GM21786 (cell line): ENCODE results near the gene C4orf33.
"Not testable (repeated sequence)": the region's sequence is repeated elsewhere in the genome, so short reads cannot be mapped to it uniquely, and the experiment has no call there.

Experiments used
- ATAC-seq: cut with Tn5 transposase; IDR thresholded peaks from one replicate; pipeline ENCODE4 v1.9.1; 2021; ENCODE audit not compliant: unreplicated experiment

Gene C4orf33, protein sequence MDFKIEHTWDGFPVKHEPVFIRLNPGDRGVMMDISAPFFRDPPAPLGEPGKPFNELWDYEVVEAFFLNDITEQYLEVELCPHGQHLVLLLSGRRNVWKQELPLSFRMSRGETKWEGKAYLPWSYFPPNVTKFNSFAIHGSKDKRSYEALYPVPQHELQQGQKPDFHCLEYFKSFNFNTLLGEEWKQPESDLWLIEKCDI

DNA sequence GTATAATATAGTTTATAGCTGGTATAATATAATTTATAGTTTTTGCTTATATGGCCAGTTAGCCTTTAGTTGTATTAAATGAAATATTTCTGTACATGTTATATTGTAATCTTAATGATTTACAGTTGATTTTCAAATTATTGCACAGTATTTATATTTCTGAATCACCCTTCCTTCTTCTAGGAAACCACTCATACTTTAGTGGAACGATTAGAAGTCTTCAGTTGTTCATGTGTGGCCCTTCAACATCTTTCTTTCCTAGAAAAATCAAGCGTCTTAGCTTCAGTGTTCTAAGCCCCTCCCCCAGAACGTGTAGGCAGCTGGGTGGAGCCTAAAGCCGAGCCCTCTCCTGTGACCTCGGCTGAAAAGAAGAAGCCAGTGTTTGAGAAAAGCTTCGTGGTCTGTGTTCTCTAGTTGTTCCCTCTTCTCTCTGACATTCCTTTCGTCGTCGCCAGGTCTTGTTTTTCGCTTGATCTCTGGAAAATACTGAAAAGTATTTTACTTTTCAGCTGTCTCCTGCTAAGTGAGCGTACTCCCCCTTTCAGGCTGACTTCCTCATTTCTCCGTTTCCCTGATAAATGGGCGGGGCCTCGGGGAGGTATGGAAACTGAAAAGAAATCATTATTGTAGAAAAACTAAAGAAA, at the start of gene C4orf33:
TSS of gene C4orf33 (plus strand) at position 342 of the 644 bp plus-strand sequence. CDS start 6,459 bp downstream, outside the sequence.
- peak; percentile 44 for ATAC-seq

DNA sequence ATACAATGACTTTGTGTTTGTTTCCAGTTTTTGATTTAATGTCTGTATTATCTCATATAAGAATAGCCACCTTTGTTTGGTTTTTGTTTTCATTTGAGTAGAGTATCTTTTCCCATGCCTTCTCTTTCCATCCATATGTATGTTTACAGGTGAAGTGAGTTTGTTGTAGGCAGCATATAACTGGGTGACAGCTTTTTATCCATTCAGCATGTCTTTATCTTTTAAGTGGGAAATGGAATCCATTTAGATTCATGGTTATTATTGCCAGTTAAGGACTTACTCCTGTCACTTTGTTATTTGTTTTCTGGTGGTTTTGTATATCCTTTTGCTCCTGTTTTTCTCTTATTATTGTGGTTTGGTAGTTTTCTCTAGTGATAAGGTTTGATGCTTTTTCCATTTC, 36.9 kb upstream of the C4orf33 start:
- no peak for ATAC-seq

DNA sequence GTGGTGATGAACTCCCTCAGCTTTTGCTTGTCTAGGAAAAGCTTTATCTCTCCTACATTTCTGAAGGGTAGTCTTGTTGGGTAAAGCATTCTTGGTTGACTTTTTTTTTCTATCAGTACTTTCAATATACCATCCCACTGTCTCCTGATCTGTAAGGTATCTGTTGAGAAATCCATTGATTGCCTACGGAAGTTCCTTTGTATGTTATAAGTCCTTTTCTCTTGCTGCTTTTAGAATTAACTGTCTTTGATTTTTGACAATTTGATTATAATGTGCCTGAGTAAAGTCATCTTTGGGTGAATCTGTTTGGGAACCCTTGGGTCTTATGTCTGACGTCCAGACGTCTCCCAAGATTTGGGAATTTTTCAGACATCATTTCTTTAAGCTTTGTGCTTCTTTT, 33.4 kb upstream of the C4orf33 start:
- no peak for ATAC-seq

DNA sequence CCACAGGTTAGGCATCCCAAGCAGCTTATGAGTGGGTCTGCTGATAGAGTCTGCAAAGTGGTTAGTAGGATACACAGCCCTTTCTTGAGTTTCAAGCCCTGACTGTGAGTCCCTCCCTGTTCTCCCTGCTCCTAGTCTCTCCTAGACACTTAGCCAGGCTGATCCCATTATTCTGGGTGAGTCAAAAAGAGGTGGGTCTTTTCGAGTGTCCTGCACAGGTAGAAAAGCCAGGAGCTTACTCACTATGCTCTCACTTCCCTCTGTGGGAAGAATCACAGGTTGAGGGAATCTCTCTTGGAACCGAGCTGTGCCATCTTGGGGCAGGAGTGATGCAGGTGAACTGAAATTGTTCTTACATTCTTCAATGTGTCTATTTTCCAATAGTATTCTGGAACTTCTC, 32.3 kb upstream of the C4orf33 start:
- ATAC-seq = no peak

DNA sequence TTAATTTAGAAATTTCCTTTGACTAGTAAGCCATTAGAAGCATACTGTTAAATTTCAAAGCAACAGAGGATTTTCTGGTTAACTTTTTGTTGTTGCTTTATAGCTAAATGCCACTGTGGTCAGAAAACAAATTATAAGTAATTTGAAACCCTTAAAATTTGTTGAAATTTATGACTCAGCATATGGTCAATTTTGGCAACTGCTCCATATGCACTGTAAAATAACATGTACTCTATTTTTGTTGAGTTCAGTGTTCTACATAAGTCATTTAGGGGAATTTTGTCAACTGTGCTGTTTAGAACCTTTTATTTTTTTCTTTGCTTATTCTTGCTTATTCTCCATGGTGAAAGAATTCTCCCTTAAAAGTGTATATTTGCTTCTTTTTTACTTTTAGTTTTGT, 31.2 kb upstream of the C4orf33 start:
- no peak for ATAC-seq

DNA sequence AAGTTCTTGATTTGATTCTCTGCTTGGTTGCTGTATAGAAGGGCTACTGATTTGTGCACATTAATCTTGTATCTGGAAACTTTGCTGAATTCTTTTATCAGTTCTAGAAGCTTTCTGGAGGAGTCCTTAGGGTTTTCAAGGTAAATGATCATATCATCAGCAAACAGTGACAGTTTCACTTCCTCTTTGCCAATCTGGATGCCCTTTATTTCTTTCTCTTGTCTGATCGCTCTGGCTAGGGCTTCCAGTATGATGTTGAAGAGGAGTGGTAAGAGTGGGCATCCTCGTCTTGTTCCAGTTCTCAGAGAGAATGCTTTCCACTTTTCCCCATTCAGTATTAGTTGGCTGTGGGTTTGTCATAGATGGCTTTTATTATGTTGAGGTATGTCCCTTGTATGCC, 26.4 kb upstream of the C4orf33 start:
- ATAC-seq = not testable (repeated sequence)

DNA sequence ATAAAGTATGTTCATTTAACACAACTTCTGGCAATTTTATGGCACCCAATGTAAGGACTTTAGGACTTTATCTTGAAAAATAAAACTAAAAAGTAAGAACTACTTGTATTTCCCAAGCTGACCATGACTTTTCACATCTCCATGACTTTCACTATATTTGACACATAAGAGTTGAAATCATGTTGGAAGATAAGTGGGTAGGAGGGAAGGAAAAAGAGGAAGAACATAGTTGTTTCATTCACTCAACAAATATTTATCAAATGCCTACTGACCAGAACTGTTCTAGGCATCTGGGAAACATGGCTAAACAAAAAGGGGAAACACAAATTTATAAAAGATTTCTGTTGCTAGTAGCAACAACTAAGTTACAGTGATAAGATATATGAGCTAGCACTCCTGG, 18.6 kb upstream of the C4orf33 start:
- no peak for ATAC-seq

DNA sequence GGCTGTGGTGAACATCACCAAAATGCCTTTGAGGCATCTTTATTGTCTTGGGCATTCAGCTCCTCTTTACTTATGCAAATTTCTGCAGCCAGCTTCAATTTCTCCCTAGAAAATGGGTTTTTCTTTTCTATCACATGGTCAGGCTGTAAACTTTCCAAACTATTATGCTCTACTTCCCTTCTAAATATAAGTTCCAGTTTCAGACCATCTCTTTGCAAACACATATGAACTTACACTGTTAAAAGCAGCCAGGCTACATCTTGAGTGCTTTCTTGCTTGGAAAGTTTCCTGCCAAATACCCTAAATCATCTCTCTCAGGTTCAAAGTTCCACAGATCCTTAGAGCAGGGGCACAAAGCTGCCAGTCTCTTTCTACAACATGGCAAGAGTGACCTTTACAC, 15.8 kb upstream of the C4orf33 start:
- ATAC-seq = no peak

DNA sequence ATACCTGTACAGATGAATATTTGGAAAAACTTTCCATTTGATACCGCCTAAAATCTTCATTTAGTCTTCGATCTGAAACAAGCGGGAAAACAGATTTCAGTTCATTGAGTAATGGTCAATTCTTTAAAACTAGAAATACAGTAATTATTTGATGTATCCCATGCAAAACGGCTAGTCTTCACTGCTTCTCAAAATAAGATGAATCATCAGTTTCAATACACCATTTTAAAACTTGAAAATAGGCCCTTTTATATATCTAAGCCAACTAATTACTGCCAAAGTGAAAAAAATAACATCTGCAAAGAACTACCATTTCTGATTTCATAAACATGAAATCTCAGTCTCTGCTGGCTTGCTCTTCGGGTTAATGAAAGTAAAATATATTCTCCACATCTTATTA, 13.7 kb upstream of the C4orf33 start:
- no peak for ATAC-seq

DNA sequence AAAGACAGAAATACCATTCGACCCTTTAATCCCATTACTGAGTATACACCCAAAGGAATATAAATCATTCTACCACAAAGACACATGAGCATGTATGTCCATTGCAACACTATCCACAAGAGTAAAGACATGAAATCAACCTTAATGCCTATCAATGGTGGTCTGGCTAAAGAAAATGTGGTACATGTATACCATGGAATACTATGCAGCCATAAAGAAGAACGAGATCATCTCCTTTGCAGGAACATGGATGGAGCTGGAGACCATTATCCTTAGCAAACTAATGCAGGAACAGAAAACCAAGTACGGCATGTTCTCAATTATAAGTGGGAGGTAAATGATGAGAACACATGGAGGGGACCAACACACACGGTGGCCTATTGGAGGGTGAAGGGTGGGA, 10.5 kb upstream of the C4orf33 start:
- ATAC-seq = no peak

DNA sequence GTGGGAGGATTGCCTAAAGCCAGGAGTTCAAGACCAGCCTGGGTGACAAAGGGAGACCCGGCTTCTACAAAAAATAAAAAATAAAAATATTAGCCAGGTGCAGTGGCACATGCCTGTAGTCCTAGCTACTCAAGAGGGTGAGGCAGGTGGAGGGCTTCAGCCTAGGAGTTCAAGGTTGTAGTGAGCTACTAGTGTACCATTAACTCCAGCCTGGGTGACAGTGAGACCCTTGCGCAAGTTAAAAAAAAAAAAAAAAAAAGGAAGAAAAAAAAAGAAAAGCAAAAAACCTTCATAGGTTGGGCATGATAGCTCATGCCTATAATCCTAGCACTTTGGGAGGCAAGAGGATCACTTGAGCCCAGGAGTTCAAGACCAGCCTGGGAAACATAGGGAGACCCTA, 8.4 kb upstream of the C4orf33 start:
- no peak for ATAC-seq

DNA sequence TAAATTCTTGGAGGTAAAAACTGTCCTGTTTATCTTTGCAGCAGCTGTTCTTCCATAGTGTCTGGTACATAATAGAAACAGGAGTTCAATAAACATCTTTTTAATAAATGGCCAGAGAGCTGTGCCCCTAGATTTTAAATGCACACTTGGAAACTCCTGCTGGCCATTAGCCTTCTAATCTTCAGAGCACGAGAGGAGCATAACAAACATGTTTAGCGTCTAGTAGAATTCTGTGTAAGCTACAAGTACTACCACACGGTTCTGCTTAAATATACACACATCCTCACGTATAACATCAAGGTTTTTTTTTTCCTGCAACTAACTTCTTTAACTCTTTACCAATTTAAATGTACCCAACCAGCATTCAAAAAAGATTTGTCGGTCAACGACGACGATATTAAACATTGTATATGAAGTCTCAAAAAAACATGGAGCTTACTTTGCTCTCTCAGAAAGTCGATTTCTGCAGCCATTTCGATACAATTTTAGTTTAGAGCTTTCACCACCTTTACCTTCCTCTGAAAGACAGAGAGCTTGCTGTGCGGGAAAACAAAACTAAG, 3.2 kb upstream of the C4orf33 start:
- no peak for ATAC-seq

DNA sequence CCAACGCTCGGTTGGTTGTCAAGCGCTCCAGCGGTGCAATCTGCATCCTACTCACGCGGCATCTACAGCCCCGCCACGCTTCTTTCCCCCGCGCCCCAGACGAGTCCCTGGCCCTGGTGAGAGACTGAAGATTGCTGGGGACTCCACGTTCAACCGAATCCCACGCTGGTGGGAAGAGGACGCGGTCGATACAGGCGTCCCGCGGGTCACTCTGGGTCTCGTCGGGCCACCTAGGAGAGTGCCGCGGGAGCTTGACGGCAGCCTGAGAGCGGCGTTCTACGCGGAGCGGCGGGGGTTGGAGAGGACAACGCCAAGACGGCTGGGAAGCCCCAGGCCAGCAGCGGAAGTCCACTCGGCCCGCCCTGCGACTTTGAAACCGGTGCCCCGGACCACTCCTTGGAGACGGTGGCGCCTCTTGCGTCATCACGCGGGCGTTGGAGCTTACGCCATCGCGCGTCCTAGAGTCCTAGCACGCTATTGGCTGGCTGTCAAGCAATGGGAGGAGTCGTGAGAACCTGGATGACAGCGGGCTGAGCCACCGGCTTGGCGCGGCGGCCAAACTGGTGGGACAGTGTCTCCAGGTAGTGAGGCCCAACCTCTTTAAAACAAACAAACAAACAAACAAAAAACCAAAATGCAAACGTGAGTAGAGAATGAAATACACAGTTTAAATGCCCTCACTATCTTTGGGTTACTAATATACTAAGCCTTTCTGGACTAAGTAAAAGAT, 2.6 kb upstream of the C4orf33 start, which contains the start of gene SCLT1:
TSS of gene SCLT1 (minus strand) at position 349 of the 730 bp plus-strand sequence. CDS start 436 bp downstream, outside the sequence.
- ATAC-seq = peak; percentile 91

DNA sequence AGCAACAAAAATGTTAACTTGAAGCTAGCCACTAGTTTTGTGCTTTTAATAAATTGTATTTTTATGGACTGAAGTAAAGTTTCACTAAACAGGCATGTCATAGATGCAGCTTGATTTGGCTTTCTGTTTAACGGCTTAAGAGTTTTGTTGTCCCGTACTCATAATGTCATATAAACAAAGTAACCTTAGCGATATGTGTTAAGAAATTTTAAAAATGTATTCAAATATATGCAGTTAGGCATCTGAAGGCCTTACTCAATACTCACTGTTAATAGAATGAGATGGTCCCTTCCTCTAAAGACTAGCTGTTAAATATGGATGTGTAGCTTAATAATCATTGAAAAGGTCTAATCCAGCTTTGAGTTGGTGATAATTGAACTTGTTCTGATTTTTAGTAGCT, 1.6 kb upstream of the C4orf33 start:
- ATAC-seq = no peak

DNA sequence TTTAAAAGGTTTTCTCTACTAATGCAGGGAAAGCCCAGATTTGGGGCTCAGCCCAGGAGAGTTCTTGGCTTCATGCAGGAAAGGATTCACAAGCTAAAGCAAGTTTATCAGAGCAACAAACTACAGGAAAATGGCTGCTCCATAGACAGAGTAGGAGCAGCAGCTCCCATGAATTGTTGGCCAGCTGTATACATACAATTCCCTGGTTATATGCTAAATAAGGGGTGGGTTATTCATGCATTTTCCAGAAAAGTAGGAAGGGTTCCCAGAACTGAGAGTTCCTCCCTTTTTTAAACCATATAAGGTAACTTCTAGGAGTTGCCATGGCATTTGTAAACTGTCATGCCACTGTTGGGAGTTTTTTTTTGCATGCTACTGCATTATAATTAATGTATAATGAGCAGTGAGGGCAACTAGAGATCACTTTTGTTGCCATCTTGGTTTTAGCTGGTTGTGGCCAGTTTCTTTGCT, 2.6 kb downstream of the C4orf33 start:
- no peak for ATAC-seq

DNA sequence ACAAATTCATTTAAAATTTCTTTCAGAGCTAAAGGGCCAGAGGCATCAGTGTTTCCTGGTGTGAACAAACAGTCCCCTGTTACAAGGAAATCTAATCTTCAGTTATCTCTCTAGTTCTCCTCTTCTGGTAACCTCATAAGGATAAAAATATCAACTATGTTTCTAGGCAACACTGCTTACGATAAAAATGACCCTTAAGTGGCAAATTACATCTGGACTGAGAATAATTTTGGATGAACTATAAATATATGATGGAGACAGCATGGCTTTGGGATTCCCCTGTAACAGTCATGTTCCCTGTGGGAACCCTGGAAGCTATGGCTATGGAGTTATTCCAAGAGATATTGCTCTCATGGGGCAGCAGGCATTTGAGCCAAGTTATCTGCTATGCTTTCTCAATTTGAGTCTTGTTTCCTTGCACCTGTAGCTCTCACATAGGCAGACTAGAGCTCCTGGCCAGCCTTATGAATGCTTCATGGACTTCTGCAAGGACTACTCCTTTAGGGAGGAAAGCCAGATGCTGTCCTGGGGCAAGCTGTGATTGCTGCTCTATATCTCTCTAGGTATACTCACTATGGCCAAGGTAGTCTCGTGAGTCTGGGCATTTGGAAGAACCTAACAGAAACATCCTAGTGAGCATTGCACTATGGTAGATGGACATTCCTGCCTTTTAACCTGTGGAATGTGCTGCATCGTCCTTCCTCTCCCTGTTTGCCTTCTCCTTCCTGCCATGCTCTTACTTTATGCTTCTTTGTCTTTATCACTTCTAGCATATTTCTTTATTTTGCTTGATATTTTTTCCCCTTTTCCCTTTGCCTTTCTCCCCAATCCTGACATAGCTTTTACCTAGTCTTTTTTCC, 14.2 kb downstream of the C4orf33 start:
- no peak for ATAC-seq

DNA sequence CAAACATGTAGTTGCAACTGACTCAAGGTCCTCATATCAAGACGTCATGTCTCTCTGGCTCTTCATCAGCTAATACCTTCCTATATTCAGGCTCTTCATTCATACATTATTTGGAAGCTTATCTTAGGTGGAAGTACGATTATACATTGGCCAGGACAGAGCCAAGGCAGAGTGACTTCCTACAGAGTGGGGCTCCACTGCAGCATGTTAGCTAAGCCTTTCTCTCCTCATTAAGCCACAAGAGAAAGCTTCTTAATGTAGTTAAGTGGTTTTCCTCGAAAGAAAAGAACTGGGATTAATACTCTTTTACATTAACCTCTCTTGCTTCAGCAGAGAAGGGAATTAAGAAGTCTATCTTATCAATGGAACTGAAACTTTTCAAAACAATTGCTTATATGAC, 15.0 kb downstream of the C4orf33 start:
- no peak for ATAC-seq

DNA sequence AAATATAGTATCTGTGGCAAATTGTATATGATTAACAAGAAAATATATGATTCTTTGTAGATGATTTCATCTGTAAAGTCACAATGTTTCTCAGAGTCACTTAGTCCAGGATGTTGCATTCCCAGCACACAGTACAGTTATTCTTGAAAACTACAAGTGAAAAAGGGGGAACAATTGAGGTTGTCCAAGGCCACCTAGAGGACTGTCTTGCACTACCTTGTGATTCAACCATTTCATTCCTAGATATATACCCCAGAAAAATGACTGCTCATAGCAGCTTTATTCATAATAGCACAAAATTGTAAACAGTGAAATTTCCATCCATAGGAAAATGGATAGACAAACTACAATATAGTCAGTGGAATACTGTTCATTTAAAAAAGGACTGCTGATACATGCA, 16.0 kb downstream of the C4orf33 start:
- ATAC-seq = no peak

DNA sequence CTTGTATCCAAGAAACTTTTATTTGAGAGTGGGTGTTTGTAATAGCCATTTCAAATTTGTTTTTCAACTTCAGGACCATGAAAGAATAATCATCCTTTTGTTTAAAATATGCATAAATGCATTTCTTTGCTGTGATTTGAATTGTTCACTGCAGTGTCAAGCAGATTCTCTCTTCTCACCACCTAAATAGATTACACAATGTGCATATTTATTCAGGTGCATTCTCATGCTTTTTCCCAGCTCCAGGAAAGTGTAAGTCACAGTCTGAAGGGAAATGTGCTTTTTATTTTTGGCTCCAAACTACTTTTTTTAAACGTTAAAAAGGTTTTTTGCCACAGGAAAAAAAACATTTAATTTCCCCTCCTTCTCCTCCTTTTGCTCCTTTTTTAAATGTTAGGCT, 17.5 kb downstream of the C4orf33 start:
- no peak for ATAC-seq

DNA sequence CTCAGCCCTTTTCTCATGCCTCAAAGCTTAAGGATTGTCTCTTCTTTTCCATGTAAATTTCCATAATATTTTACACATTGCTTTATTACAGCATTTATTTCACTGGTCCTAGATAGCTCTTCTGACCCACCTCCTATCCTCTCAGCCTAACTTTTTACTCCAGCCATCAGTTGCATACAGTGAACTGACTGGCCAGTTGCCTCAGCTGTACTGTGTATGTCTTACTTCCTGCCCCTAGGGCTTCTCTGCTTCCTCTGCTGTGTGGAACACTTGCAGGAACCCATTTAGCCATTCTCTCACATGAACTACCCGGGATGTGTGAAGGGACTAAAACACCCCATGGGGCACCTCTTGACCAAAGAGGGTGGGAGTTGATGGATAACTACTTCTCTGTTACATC, 18.0 kb downstream of the C4orf33 start:
- ATAC-seq = no peak

DNA sequence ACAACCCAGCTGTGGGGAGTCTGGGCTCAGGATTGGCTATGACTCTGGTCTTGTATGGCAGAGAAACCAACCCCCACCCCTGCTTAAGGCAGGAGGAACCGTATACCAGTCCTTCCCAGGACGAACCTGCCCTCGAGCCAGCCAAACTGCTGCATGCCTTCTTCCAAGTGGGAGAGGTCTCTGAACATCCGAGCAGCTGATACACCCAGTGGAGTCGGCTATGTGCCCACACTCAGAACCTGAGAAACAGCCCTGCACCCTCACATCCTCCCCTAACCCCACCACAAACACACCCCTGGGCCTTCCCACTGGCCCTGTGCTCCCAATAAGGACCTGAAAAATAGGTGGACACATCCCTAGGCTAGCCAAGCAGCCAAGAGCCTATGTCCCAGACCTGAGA, 21.8 kb downstream of the C4orf33 start:
- ATAC-seq = no peak
